Transverse colon (tissue), 3 donors: ENCODE data around the gene L3HYPDH.

Source experiments
- EP300 ChIP-seq: sonication (generic); formaldehyde crosslinking; IDR thresholded peaks from one replicate; pipeline ENCODE4 v1.6.1; 2017; ENCODE audit warnings: antibody characterized with exemption, low read depth
- TF ChIP-seq, protein P1 (sequence below), 5 experiments: fragments of 200-600 bp in 3 of 5; fragments of 450-650 bp in 2 of 5; sonication (generic) in 3 of 5; IDR thresholded peaks; 1 replicate in 2 of 5; 2 replicates in 3 of 5; pipeline ENCODE4 v1.5.1; 2016 to 2017; ENCODE audit warnings: antibody characterized with exemption in 5 of 5, inconsistent platforms in 3 of 5, mild to moderate bottlenecking in 2 of 5, moderate library complexity in 1 of 5

DNA sequence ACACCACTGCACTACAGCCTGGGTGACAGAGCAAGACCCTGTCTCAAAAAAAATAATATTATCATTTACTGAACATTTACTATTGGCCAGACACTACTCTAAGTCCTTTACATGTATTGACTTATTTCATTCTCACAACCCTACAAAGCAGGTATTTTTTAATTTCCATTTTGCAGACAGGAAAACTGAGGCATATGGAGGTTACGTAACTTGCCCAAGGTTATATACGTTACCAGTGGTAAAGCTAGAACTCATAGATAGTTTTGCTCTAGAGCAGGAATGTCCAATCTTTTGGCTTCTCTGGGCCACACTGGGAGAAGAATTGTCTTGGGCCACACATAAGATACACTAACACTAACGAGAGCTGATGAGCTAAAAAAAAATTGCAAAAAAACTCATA, 5.7 kb downstream of the L3HYPDH start:
- no peak for TF ChIP-seq EP300
- TF ChIP-seq, protein P1, sequence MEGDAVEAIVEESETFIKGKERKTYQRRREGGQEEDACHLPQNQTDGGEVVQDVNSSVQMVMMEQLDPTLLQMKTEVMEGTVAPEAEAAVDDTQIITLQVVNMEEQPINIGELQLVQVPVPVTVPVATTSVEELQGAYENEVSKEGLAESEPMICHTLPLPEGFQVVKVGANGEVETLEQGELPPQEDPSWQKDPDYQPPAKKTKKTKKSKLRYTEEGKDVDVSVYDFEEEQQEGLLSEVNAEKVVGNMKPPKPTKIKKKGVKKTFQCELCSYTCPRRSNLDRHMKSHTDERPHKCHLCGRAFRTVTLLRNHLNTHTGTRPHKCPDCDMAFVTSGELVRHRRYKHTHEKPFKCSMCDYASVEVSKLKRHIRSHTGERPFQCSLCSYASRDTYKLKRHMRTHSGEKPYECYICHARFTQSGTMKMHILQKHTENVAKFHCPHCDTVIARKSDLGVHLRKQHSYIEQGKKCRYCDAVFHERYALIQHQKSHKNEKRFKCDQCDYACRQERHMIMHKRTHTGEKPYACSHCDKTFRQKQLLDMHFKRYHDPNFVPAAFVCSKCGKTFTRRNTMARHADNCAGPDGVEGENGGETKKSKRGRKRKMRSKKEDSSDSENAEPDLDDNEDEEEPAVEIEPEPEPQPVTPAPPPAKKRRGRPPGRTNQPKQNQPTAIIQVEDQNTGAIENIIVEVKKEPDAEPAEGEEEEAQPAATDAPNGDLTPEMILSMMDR (IDR thresholded peaks at IDR 0.05): no peak
